ENCODE measurements around the gene STARD3. TPM values are rescaled to one million over a fixed set of nuclear protein-coding genes. Genes with fewer than 3 reads are reported as not detected.

The STARD3 gene
- total and polyA plus RNA-seq, 2 of the 13 experiments (the other 11 are each of a cell fraction or from before 2014, with no cell fraction given): 34.6 to 100 TPM

DNA sequence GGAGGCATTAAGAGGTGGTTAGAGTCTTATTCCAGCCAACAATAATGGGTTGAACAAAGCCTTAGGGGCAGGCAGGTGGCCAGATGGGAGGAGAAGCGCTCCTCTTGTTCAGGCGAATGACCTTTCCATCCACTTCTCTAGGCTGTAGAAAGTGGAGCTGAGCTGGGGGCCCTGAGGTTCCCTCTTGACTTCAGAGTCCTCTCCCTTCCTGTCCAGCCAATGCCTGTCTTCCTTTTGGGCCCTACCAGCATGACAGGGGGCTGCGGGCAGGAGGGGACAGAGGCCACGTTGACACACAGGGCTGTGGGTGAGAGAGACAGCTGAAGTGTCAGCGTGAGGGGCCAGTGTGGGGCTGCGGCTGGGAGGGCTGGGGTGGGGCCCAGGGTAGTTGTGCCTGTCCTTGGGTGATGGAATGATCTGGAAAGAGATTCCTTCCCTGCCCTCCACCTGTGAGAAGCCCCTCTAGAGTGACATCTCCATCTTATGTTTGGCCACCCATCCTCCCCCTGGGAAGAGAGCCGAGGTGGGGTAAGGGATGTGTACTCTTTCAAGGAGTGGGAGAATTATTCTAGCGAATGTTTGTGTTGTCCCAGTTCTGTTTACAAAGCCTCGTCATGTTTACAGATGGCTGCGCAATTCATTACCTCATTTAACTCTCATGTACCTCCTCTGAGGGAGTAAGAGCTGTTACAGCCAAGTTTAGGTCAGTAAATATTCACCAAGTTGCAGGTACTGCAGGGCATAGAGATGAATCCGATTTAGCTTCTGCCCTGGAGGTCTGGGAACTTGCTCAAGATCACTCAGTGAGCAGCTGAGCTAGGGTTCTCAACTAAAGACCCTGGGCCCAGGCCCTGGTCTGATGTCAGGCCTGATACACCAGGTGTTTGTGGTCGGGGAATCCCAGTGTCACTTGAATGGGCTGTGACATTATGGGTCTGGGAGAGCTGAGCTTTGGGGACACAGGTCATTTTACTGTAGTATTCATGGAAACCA lies 66.3 kb downstream of the STARD3 start (continued):
- TF ChIP-seq CCAR2 (optimal IDR thresholded peaks at IDR 0.05; ENCODE audit: low read depth, low read length): no peak
- TF ChIP-seq, protein P1, sequence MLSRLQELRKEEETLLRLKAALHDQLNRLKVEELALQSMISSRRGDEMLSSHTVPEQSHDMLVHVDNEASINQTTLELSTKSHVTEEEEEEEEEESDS (CRISPR knock-in tag; IDR thresholded peaks at IDR 0.05; ENCODE audit: borderline replicate concordance): no peak
- TF ChIP-seq TAF1 (CRISPR knock-in tag; IDR thresholded peaks at IDR 0.05): no peak; the same call in 1 of the 2 replicates
- TF ChIP-seq ZNF761 (CRISPR knock-in tag; conservative IDR thresholded peaks at IDR 0.05): peak; percentile 67; the same call in 1 of the 2 replicates
- peak; percentile 84 for TF ChIP-seq DNMT1 (CRISPR knock-in tag; IDR thresholded peaks at IDR 0.05)
- TF ChIP-seq GMEB1 (CRISPR knock-in tag; IDR thresholded peaks at IDR 0.05; ENCODE audit: borderline replicate concordance): peak; percentile 54; the same call in 1 of the 2 replicates
- TF ChIP-seq, protein P2, sequence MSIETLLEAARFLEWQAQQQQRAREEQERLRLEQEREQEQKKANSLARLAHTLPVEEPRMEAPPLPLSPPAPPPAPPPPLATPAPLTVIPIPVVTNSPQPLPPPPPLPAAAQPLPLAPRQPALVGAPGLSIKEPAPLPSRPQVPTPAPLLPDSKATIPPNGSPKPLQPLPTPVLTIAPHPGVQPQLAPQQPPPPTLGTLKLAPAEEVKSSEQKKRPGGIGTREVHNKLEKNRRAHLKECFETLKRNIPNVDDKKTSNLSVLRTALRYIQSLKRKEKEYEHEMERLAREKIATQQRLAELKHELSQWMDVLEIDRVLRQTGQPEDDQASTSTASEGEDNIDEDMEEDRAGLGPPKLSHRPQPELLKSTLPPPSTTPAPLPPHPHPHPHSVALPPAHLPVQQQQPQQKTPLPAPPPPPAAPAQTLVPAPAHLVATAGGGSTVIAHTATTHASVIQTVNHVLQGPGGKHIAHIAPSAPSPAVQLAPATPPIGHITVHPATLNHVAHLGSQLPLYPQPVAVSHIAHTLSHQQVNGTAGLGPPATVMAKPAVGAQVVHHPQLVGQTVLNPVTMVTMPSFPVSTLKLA (IDR thresholded peaks at IDR 0.05): peak; percentile 49; the same call in 1 of the 2 replicates
- no peak for TF ChIP-seq ZNF768 (CRISPR knock-in tag; IDR thresholded peaks at IDR 0.05)
- TF ChIP-seq, protein P3, sequence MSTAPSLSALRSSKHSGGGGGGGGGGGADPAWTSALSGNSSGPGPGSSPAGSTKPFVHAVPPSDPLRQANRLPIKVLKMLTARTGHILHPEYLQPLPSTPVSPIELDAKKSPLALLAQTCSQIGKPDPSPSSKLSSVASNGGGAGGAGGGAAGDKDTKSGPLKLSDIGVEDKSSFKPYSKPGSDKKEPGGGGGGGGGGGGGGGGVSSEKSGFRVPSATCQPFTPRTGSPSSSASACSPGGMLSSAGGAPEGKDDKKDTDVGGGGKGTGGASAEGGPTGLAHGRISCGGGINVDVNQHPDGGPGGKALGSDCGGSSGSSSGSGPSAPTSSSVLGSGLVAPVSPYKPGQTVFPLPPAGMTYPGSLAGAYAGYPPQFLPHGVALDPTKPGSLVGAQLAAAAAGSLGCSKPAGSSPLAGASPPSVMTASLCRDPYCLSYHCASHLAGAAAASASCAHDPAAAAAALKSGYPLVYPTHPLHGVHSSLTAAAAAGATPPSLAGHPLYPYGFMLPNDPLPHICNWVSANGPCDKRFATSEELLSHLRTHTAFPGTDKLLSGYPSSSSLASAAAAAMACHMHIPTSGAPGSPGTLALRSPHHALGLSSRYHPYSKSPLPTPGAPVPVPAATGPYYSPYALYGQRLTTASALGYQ (CRISPR knock-in tag; IDR thresholded peaks at IDR 0.05): no peak
- TF ChIP-seq ARID5B (CRISPR knock-in tag; IDR thresholded peaks at IDR 0.05): peak; percentile 78
- 0 out of 2 replicates have a peak, but pooled peaks have one; percentile 20 for TF ChIP-seq NFKB2 (CRISPR knock-in tag; IDR thresholded peaks at IDR 0.05; ENCODE audit: borderline replicate concordance)
- TF ChIP-seq, protein P4, sequence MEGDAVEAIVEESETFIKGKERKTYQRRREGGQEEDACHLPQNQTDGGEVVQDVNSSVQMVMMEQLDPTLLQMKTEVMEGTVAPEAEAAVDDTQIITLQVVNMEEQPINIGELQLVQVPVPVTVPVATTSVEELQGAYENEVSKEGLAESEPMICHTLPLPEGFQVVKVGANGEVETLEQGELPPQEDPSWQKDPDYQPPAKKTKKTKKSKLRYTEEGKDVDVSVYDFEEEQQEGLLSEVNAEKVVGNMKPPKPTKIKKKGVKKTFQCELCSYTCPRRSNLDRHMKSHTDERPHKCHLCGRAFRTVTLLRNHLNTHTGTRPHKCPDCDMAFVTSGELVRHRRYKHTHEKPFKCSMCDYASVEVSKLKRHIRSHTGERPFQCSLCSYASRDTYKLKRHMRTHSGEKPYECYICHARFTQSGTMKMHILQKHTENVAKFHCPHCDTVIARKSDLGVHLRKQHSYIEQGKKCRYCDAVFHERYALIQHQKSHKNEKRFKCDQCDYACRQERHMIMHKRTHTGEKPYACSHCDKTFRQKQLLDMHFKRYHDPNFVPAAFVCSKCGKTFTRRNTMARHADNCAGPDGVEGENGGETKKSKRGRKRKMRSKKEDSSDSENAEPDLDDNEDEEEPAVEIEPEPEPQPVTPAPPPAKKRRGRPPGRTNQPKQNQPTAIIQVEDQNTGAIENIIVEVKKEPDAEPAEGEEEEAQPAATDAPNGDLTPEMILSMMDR (CRISPR knock-in tag; IDR thresholded peaks at IDR 0.05): peak; percentile 44
- TF ChIP-seq MATR3 (CRISPR knock-in tag; IDR thresholded peaks at IDR 0.05): no peak
- TF ChIP-seq JDP2 (CRISPR knock-in tag; IDR thresholded peaks at IDR 0.05; ENCODE audit: borderline replicate concordance): no peak
- TF ChIP-seq SOX5 (CRISPR knock-in tag; IDR thresholded peaks at IDR 0.05; ENCODE audit: borderline replicate concordance): peak; percentile 40; the same call in 1 of the 2 replicates
- no peak for TF ChIP-seq ZNF225 (CRISPR knock-in tag; IDR thresholded peaks at IDR 0.05)
- no peak for TF ChIP-seq ZNF567 (CRISPR knock-in tag; IDR thresholded peaks at IDR 0.05; ENCODE audit: borderline replicate concordance)

Measured in HepG2 (cell line).